Measurements from ENCODE around the gene MDM2.
"Not testable (repeated sequence)": the region's sequence is repeated elsewhere in the genome, so short reads cannot be mapped to it uniquely, and the experiment has no call there.

Gene MDM2

GRCh38 chr12:68828672-68829068, 20.7 kb downstream of the MDM2 start:
- DNase-seq = no peak

DNA sequence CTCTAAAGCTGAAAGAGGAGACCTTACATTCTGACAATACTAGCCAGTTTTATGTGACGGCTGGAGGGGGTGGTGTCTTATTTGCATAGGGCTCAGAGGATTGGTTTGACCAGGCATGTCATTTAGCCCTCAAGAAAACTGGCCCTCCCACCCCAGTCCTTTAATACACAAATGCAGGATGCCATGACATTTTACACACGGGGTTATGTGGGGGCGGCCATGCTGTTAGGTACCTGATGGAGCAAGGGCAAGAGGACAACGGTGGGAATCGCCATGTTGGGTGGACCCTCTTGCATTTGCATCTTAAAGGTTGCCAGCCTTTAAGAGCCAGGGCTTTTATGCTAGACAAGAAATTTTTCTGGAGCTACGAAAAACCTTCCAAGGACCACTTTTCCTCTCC, 23.3 kb downstream of the MDM2 start:
- no peak for DNase-seq

DNA sequence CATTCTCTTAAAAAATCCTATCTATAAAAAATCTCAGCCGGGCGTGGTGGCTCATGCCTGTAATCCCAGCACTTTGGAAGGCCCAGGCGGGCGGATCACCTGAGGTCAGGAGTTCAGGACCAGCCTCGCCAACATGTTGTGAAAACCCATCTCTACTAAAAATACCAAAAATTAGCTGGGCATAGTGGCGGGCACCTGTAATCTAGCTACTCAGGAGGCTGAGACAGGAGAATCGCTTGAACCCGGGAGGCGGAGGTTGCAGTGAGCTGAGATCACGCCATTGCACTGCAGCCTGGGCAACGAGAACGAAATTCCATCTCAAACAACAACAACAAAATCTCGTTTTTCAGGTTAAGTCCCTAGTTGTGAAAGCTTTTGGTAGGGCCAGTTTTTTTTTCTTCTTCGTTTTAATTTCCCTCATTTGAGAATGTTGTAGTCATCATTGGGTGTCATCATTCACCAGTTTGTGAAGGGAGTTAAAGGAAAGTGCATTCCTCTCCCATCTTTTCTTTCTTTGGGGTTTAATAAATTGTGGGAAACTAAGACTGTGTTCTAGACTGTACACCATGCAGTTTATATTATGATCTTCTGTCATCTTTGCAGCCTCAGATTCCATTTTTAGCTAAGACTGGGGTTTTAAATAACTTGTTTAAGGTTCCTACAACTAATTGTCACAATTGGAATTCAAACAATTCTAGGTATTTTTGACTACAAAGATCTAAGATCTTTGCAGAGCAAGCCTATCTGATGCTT, 23.9 kb downstream of the MDM2 start:
- DNase-seq = no peak

DNA sequence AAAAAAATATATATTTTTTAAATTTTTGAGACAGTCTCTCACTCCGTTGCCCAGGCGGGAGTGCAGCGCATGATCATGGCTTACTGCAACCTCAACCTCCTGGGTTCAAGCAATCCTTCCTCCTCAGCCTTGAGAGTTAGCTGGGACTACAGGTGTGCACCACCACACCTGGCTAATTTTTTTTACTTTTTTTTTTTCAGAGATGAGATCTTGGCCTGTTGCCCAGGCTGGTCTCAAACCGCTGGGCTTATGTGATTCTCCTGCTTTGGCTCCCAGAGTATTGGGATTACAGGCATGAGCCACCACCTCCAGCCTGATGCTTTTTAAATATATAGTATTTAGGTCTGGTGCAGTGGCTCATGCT, 24.5 kb downstream of the MDM2 start:
- no peak for DNase-seq

- DNase-seq = no peak
Observed at GRCh38 chr12:68833508-68833907, 25.5 kb downstream of the MDM2 start.

DNA sequence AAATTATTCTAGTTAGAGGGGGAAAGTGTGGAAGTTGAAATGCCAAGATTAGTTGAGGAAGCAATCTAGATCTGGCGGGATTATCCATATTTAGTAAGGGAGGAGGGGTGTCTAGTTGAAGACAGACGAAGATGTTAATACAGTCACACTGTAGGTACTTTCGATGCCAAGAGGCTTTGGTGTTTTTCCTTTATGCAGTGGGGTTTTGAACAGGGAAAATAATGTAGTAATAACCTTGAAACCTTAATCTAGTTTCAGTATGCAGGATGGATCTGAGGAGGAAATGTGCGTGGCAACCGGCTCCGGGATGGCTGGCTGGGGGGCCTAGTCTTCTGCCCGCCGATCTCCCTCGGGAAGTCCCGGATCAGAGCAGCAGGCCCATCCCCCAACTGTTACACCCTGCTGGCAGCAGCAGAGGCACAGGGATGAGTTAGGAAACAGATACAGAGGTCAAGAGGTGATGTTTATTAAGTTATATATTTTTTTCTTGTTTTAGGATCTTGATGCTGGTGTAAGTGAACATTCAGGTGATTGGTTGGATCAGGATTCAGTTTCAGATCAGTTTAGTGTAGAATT, 27.4 kb downstream of the MDM2 start:
- no peak for DNase-seq

DNA sequence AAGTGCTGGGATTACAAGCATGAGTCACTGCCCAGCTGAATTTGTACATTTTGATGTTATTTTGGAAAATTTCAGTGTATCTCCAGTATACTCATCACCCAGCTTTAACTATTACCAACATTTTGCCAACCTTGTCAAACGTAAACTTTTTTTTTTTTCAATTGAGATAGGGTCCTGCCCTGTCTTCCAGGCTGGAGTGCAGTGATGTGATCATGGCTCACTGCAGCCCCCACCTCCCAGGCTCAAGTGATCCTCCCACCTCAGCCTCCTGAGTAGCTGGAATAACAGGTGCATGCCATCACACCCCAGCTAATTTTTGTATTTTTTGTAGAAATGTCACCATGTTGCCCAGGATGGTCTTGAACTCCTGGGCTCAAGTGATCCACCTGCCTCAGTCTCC, 29.2 kb downstream of the MDM2 start:
- no peak for DNase-seq

- DNase-seq = no peak
Observed at GRCh38 chr12:68838046-68838886, 30.3 kb downstream of the MDM2 start.

GRCh38 chr12:68839183-68840147, 31.5 kb downstream of the MDM2 start:
- no peak for DNase-seq

GRCh38 chr12:68841175-68841574, 33.2 kb downstream of the MDM2 start:
- DNase-seq = not testable (repeated sequence)

DNA sequence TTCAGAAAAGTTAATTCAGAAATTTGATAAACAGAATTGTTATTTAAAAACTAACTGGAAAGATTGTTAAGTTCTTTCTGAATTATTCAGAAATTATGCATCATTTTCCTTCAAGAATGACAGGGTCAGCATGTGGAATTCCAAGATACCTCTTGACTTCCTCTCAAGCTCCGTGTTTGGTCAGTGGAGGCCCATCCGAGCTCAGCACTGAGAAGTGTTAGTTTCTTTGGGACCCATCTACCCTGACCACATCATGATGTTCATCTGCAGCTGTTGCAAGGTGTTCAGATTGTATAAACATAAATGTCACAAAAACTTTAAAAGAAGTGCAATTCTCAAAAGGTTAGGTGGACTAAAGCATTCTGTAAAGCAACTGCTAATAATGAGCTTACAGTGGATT, 33.7 kb downstream of the MDM2 start:
- DNase-seq = no peak

DNA sequence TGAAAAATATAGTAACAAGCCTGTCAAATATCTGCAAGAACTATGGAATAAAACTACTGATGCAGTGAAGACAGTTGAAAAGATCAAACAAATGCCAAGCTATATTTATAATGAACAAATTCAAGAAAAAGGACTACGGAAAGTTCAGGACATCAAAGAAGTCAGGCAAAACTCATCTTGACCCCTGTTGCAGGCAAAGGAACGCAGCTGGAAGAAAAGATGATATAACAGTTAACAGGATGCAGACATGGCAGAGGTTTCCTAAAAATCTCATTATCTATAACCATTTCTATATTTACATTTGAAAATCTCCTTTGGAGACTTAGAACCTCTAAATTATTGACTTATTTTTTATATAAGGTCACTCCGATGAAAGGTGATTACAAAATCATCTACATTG, 34.1 kb downstream of the MDM2 start:
- no peak for DNase-seq

- no peak for DNase-seq
Observed at GRCh38 chr12:68842784-68843567, 35.0 kb downstream of the MDM2 start.

DNA sequence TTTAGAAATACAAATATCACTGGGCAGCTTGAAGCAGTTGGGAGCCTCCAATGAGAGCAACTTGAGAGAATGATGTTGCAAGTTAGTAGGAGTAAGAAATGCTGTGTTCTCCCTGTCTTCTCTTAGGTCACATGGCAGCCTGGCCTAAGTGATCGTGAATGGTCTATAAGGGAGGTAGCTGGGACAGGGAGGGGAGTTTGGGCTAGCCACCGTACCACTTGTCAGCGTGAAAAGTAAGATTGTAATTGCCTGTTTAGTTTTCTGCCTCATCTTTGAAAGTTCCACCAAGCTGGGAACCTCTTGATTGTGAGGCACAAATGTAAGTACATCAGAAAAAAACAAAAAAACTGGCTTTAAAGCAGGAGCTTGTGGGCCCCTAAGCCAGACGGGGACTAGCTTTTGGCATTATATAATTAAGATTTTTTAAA, 36.4 kb downstream of the MDM2 start:
- no peak for DNase-seq

- no peak for DNase-seq
Observed at GRCh38 chr12:68844788-68845695, 37.1 kb downstream of the MDM2 start.

- DNase-seq = no peak
Observed at GRCh38 chr12:68846811-68847210, 38.8 kb downstream of the MDM2 start.

- no peak for DNase-seq
Observed at GRCh38 chr12:68850390-68850789, 42.4 kb downstream of the MDM2 start.

DNA sequence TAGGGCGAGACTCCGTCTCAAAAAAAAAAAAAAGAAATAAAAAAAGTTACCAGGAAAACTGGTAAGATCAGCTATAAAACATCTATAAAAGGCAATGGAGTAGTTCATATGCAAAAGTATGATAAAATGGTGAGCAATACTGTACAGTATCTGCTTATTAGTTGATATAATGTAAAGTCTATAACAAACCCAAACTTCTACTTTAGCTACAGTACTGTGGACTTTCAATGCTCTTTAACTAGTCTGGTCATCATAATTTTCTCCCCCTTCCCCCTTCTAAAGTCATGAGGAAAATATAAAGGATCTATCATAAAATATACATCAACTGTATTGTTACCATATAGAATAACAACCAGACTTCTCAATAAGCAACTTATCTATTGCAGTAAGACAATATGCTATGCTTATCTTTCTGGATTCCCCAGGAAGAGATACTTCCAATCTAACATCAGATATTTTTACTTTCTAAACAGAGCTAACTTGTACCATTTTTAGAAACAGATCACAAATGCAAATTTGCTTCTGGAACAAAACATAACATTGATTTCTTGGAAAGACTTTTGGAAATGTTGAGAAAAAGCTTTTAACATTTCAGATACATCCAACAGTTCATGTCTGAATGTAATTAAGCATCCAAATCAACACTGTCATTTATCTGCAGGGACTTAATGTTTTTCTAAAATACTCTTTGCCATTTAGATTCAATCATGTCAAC, 43.8 kb downstream of the MDM2 start:
- DNase-seq = no peak

GRCh38 chr12:68853396-68854077, 45.6 kb downstream of the MDM2 start:
- DNase-seq = no peak

DNA sequence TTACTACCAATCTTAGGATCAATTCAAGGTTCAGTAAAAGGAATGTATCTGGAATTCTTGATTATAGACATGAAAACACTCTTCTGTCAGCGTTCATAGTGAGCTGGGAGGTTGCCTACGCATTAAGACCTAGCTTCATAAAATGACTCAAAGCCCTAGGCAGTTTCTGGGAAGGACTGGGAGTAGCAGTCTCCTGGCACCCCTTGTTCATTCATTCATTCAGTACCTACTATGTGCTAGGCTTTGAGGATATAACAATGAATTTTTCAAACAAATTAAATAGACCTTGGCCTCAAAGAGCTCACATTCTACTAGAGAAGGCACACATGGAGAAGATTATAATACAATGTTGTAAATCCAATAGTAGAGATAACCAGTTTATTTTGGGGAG, 46.1 kb downstream of the MDM2 start:
- no peak for DNase-seq

Data from activated T-cell treated with anti-CD3 and anti-CD28 coated beads, Interleukin-2, amount 50 U/mL, for 48 hours (primary cell).